Stimulated activated naive CD8-positive, alpha-beta T cell treated with anti-CD3 and anti-CD28 coated beads, Interleukin-15, Interleukin-2, amounts not matched to agents 100 ng/mL and 50 ng/mL, for 24 hours (primary cell): ENCODE data around the gene FAM234B.

ENCODE experiments used
- H3K27ac Mint-ChIP-seq: one replicate; pipeline ENCODE4 v1.8.0; 2021; ENCODE audit warnings: mild to moderate bottlenecking, mixed read lengths
- H3K27me3 Mint-ChIP-seq: one replicate; pipeline ENCODE4 v1.8.0; 2021; ENCODE audit warnings: mixed read lengths
- H3K36me3 Mint-ChIP-seq: one replicate; pipeline ENCODE4 v1.8.0; 2021; ENCODE audit warnings: low read depth, mixed read lengths
- H3K4me1 Mint-ChIP-seq: one replicate; pipeline ENCODE4 v1.8.0; 2021; ENCODE audit warnings: low read depth, mixed read lengths
- H3K4me3 Mint-ChIP-seq: one replicate; pipeline ENCODE4 v1.8.0; 2021; ENCODE audit warnings: mild to moderate bottlenecking, mixed read lengths
- H3K9me3 Mint-ChIP-seq: one replicate; pipeline ENCODE4 v1.8.0; 2021; ENCODE audit warnings: mixed read lengths

The FAM234B gene

DNA sequence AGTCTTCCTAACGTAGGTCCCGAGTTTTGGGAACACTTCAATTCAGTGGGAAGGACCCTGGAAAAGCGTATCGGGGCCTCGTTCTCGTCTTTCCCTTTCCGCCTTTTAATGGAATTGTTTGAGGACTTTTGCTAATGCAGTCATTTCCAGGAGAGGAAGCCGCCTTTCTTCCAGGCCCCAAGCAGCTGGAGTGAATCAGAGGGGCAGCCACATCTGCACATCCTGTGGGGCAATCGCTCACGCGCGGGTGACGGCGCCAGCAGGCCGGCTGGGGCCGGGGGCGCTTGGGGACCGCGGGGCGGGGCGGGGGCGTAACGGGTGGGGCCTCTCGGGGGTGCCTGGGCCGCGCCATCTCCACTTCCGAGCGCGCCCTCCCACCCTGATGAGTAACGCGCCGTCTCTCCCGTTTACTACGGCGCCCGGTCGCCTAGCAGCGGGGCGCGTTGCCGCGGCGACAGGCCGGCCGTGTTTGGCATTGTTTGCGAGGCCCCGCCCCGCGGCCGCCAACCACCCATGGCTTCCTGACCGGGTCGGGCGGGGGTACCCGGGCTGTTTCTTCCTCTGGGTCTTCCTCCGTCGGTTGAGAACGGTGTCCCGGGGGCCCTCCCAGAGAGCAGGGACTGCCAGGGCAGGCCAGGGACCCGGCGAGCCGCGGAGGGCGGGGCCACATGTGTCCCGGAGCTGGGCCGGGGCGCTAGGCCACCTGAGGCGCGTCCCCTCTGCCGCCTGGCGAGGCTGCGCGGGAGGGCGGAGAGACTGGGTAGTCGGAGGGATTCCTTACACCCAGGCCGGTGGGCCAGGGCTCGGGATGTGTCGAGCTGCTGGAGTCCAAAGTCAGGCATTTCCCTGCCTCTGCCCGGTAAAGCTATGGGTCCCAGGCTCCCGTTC, 56.9 kb downstream of the FAM234B start:
- peaks cover 67% of the 10 kb centered on the region for H3K4me1 Mint-ChIP-seq
- H3K4me3 Mint-ChIP-seq = peak overlapping the region; percentile 70
- no peaks in the 10 kb centered on the region for H3K36me3 Mint-ChIP-seq
- H3K9me3 Mint-ChIP-seq = no peaks in the 10 kb centered on the region
- H3K27me3 Mint-ChIP-seq = no peaks in the 10 kb centered on the region
- H3K27ac Mint-ChIP-seq = peak overlapping the region; percentile 84

DNA sequence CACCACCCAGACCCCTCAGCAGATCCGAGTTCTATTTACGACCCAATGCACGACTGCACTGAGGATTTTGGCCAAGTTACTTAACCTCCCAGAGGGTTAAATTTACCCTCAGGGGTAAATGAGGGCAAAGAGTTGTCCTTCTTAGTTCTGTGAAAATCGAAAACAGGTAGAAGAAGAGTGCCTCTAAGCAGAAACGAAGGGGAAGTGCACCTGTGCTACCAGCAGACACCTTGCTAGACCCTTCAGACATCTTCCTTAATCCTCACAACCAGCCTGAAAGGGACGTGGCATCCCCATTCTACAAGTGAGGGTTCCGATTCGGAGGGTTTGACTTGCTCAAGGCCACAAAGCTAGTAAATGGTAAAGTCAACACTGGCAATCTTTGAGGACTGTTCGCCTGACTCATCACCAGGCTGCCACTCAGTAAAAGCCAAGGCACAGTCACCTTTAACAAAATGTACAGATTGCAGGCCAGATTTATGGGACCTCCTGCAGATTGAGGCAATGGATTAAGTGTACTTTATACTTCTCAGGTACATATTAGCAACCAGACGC, 57.7 kb downstream of the FAM234B start:
- Mint-ChIP-seq H3K9me3 (no peaks in the 10 kb centered on the region), H3K27ac (peak overlapping the region; percentile 76), H3K27me3 (no peaks in the 10 kb centered on the region), H3K4me1 (peaks cover 67% of the 10 kb centered on the region), H3K36me3 (no peaks in the 10 kb centered on the region), H3K4me3 (peak overlapping the region; percentile 70)

GRCh38 chr12:13102461-13103195, 58.4 kb downstream of the FAM234B start:
- H3K4me3 Mint-ChIP-seq = peak overlapping the region; percentile 70
- no peaks in the 10 kb centered on the region for H3K36me3 Mint-ChIP-seq
- no peaks in the 10 kb centered on the region for H3K9me3 Mint-ChIP-seq
- peak overlapping the region; percentile 37 for H3K27ac Mint-ChIP-seq
- H3K4me1 Mint-ChIP-seq = peaks cover 61% of the 10 kb centered on the region
- H3K27me3 Mint-ChIP-seq = no peaks in the 10 kb centered on the region

GRCh38 chr12:13103391-13104033, 59.3 kb downstream of the FAM234B start, which contains the start of gene GSG1:
TSS of gene GSG1 (minus strand) at chr12:13103667. CDS start at chr12:13103512, 155 bp downstream.
- Mint-ChIP-seq H3K4me3 (no peak within 1 kb of the TSS), H3K9me3 (no peaks in the 10 kb centered on the region), H3K27ac (peak within 1 kb of the TSS; percentile 37), H3K27me3 (no peaks in the 10 kb centered on the region), H3K36me3 (no peaks in the 10 kb centered on the region), H3K4me1 (peaks cover 52% of the 10 kb centered on the region)

- H3K9me3 Mint-ChIP-seq = no peaks in the 10 kb centered on the region
- H3K4me3 Mint-ChIP-seq = no peak overlapping the region
- H3K27ac Mint-ChIP-seq = peak overlapping the region; percentile 11
- H3K27me3 Mint-ChIP-seq = no peaks in the 10 kb centered on the region
- H3K36me3 Mint-ChIP-seq = no peaks in the 10 kb centered on the region
- peaks cover 43% of the 10 kb centered on the region for H3K4me1 Mint-ChIP-seq
Measured at GRCh38 chr12:13104409-13104808, 60.2 kb downstream of the FAM234B start.

DNA sequence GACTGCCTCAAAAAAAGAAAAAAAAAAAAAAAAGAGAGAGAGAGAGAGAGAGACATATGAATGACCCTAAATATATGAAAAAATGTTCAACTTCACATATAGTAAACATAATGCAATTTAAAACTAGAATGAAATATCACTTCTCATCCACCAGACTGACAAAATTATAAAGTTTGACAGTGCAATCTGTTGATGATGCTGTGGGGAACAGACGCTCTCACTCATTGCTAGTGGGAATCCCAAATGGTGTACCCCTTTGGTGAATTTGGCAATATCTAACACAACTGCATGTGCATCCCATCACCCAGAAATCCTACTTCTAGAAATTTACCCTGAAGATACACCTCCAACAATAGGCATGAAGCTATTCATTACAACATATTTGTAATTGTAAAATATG, 61.6 kb downstream of the FAM234B start:
- H3K27ac Mint-ChIP-seq = no peak overlapping the region
- no peaks in the 10 kb centered on the region for H3K36me3 Mint-ChIP-seq
- H3K4me3 Mint-ChIP-seq = no peak overlapping the region
- H3K4me1 Mint-ChIP-seq = peaks cover 29% of the 10 kb centered on the region
- H3K27me3 Mint-ChIP-seq = no peaks in the 10 kb centered on the region
- H3K9me3 Mint-ChIP-seq = no peaks in the 10 kb centered on the region

DNA sequence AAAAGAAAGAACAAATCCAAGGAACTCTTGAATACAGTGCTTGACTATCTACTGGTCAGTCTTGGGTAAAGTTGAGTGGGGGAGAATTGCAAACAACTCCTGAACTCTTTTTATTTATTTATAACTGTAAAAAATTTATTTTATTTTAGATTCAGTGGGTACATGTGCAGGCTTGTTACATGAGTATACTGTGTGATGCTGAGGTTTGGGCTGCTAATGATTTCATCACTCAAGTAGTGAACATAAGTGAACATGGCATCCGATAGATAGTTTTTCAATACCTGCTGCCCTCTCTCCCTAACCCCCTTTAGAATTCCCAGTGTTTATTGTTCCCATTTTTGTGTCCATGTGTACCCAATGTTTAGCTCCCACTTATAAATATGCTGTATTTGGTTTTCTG, 62.5 kb downstream of the FAM234B start:
- peaks cover under 1% of the 10 kb centered on the region for H3K27me3 Mint-ChIP-seq
- H3K9me3 Mint-ChIP-seq = no peaks in the 10 kb centered on the region
- H3K27ac Mint-ChIP-seq = no peak overlapping the region
- no peaks in the 10 kb centered on the region for H3K36me3 Mint-ChIP-seq
- peaks cover 20% of the 10 kb centered on the region for H3K4me1 Mint-ChIP-seq
- H3K4me3 Mint-ChIP-seq = no peak overlapping the region

DNA sequence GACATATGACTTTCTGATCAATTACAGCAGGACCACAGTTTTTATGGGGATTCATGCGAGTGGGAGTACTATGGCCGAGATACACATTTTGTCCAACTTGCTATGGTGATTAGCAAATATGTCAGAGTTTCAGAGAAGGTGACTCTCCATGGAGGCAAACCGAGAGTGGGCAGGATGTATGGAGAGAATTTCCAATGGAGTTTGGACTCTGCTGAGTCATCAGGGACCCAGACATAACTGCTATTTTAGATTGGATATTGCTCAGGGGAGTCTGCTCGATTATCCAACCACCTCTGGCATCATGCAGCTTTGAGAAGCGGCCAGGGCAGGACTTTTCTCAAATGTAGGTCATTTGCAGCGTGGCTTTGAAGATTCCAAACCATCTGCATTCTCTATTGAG, 68.8 kb downstream of the FAM234B start:
- Mint-ChIP-seq H3K27me3 (peaks cover 10% of the 10 kb centered on the region), H3K4me1 (no peaks in the 10 kb centered on the region), H3K27ac (no peak overlapping the region), H3K9me3 (no peaks in the 10 kb centered on the region), H3K36me3 (no peaks in the 10 kb centered on the region), H3K4me3 (no peak overlapping the region)

GRCh38 chr12:13114251-13115052, 70.3 kb downstream of the FAM234B start:
- H3K27ac Mint-ChIP-seq = no peak overlapping the region
- H3K9me3 Mint-ChIP-seq = no peaks in the 10 kb centered on the region
- H3K4me3 Mint-ChIP-seq = no peak overlapping the region
- H3K36me3 Mint-ChIP-seq = no peaks in the 10 kb centered on the region
- H3K4me1 Mint-ChIP-seq = no peaks in the 10 kb centered on the region
- peaks cover 10% of the 10 kb centered on the region for H3K27me3 Mint-ChIP-seq

- peaks cover 10% of the 10 kb centered on the region for H3K27me3 Mint-ChIP-seq
- no peaks in the 10 kb centered on the region for H3K36me3 Mint-ChIP-seq
- no peak overlapping the region for H3K27ac Mint-ChIP-seq
- H3K9me3 Mint-ChIP-seq = no peaks in the 10 kb centered on the region
- no peaks in the 10 kb centered on the region for H3K4me1 Mint-ChIP-seq
- H3K4me3 Mint-ChIP-seq = no peak overlapping the region
Measured at GRCh38 chr12:13116259-13116658, 72.1 kb downstream of the FAM234B start.

DNA sequence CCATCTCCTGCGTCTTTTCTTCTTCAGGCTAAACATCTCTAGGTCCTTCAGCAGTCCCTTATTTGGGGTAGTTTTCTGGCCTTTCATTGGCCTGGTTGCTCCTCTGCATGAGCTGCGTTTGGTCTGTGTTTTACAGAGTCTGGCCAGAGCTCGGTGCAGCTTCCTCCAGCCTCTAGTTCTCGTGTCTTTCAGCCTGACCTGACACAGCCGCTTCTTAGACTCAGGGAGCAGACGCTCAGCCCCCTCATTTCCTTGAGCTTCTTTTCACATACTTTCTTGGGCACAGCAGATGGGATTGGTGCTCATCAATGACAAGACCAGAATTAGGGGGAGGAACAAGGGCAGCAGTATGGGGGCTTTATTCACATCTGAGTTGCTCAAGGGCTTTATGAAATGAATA, 72.8 kb downstream of the FAM234B start:
- Mint-ChIP-seq H3K27me3 (peaks cover 7% of the 10 kb centered on the region), H3K36me3 (no peaks in the 10 kb centered on the region), H3K4me1 (no peaks in the 10 kb centered on the region), H3K27ac (no peak overlapping the region), H3K9me3 (no peaks in the 10 kb centered on the region), H3K4me3 (no peak overlapping the region)

GRCh38 chr12:13119826-13120225, 75.6 kb downstream of the FAM234B start:
- H3K27me3 Mint-ChIP-seq = peaks cover 3% of the 10 kb centered on the region
- H3K36me3 Mint-ChIP-seq = no peaks in the 10 kb centered on the region
- no peaks in the 10 kb centered on the region for H3K4me1 Mint-ChIP-seq
- H3K9me3 Mint-ChIP-seq = no peaks in the 10 kb centered on the region
- H3K4me3 Mint-ChIP-seq = no peak overlapping the region
- H3K27ac Mint-ChIP-seq = no peak overlapping the region

DNA sequence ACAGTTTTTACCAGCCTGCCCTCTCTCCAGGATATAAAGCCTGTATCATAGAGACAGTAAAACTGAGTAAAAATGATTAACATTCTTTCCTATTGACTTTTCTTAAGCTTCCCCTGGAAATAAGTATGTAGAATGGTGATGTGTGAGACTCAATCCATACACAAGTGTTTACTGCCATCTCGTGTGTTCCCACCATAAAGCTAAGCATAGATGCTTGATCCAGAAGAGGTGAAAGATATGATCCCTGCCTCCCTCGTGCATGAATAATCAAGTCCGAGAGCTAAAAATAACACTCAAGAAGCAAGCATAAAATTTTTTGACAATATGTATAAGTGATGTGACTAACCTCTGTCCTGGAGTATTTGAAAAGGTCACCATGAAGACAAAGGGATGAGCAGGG, 76.2 kb downstream of the FAM234B start:
- H3K27me3 Mint-ChIP-seq = peaks cover 3% of the 10 kb centered on the region
- H3K9me3 Mint-ChIP-seq = no peaks in the 10 kb centered on the region
- H3K27ac Mint-ChIP-seq = no peak overlapping the region
- no peaks in the 10 kb centered on the region for H3K36me3 Mint-ChIP-seq
- H3K4me3 Mint-ChIP-seq = no peak overlapping the region
- no peaks in the 10 kb centered on the region for H3K4me1 Mint-ChIP-seq

DNA sequence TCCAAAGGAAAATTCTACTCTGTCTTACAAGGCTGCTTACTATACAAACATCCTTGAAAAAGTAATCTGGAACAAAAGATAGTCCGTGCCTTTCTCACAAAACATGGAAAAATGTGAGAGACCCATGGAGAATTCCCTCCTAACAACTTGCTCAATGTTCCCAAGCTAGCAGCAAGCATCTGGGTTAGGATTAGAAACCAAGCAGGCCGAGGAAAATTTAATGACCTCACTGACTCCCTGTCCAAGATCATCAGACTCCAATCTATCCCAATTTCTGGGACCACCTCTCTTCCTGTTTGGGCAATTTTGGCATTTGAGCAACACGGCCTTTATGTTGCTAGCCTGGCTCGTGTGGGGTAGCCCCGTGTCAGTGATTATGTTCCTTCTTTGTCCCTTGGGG, 77.4 kb downstream of the FAM234B start:
- Mint-ChIP-seq H3K9me3 (no peaks in the 10 kb centered on the region), H3K4me3 (no peak overlapping the region), H3K27ac (no peak overlapping the region), H3K27me3 (peaks cover 3% of the 10 kb centered on the region), H3K4me1 (no peaks in the 10 kb centered on the region), H3K36me3 (no peaks in the 10 kb centered on the region)
